Activated CD4-positive, alpha-beta T cell treated with anti-CD3 and anti-CD28 coated beads, Interleukin-2, Interleukin-6, amounts not matched to agents 100 ng/mL and 50 ng/mL, durations not matched to agents 16 hours and 8 hours (primary cell): Measurements from ENCODE around the gene C2CD2L.
"Not testable (repeated sequence)": the region's sequence is repeated elsewhere in the genome, so short reads cannot be mapped to it uniquely, and the experiment has no call there.

Source experiments
- DNase-seq: peaks from one replicate; pipeline ENCODE4 v3.0.0-alpha.2; 2020

Gene C2CD2L

DNA sequence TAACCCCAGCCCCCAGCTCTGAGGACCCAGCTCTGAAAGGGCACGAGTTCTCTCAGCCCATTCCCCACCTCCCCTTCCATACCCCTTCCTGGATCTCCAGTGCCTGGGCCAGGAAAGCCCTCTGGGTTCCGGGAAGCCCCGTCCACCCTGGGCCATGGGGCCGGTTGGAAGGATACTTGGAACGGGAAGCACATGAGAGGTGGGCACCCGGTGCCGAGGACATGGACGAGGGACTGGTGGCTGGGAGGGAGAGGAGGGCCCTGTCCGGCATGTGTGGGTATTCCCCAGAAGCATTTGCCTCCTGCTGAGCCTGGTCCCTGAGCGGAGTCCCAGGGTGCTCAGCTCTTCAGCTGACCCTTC, 9.1 kb downstream of the C2CD2L start:
- no peak for DNase-seq

DNA sequence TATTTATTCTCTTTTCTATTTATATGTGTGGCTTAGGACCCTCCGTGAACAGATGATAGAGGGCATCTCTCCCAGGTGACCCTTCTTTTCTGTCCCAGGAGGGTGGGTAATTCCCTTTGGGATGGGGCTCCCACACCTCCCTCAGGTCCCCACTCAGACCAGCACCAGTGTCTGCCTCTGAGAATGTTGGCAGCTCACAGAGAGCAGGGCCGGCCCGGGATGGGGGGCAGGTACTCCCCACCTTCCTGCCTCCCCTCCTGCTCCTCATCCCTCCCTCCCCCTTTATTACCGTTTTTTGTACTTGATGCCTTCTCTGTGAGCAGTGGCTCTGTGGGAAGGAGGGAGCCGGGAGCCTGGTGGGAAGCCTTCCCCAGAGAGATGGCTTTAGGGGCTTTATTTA, 9.5 kb downstream of the C2CD2L start:
- no peak for DNase-seq

DNA sequence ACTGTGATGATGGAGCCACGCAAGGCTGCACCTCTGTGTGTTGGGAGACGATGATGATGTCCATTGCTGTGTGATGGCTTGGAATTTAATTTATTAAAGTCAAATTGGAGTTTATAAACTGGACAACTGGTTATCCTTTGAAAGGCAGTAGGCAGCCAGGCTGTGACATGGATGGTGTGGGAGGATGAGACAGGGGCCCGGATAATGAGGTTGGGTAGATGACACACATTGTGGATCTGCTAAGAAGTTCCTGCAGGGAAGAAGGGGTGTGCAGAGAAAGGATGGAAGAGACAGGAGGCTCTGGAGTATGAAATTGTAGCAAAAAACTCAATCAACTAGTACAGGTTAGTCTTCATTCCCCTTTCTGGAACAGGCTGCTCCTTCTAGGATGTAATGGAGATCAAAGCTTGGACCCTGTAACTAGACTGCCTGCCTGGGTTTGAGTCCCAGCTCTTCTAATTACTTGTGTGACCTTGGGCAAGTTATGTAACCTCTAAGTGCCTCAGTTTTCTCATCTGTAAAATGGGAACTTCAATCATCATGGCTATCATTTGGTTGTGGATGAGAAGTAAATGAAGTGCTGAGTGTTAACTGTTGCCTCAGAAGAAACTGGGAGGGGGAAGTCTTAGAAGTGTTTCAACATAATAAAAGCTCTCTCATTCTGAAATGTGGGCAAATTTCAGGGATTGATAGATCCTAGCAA, 10.0 kb downstream of the C2CD2L start:
- DNase-seq, result no peak

DNA sequence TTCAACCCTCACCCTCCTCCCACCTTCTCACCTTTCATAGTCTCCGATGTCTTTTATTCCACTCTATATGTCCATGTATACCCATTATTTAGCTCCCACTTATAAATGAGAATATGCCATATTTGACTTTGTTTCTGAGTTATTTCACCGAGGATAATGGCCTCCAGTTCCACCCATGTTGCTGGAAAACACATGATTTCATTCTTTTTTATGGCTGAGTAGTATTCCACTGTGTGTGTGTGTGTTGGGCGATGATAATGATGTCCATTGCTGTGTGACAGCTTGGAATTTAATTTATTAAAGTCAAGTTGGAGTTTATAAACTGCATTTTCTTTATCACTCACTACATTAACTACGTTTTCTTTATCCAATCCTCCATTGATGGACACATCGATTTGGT, 11.1 kb downstream of the C2CD2L start:
- no peak for DNase-seq

DNA sequence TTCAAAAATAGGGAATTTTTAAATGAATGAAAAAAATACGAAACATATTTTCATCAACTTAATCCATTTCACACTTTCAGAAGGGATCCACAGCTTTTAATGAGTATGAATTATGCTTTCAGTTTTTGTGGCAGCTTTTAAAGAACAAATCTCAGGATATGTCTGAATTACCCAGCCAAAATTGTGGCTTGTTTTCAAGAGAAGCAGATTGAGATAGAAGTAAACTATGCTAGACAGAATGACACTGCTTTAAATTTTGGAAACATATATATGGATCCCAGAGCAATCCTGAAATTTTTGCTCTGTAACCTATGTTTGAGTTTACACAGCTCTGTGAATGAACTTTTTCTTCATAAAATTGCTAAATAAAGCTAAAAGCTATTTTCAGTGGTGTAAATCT, 11.8 kb downstream of the C2CD2L start:
- no peak for DNase-seq

DNA sequence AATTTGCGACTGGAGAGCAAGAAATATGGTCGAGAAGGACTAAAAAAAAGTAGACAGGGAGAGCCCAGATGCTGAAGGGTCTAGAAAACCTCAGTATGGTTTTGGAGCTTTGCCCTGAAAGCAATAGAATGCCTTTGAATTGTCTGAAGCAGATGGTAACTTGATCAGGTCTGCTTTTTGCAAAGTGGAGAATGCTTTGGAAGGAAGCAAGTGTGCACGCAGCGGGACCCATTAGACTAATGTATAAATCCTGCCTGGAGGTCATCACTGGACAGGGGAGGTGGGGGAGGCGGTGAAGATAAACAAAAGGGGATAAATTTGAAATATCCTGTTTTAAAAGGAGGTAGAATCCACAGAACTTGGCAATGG, 13.5 kb downstream of the C2CD2L start:
- no peak for DNase-seq

DNA sequence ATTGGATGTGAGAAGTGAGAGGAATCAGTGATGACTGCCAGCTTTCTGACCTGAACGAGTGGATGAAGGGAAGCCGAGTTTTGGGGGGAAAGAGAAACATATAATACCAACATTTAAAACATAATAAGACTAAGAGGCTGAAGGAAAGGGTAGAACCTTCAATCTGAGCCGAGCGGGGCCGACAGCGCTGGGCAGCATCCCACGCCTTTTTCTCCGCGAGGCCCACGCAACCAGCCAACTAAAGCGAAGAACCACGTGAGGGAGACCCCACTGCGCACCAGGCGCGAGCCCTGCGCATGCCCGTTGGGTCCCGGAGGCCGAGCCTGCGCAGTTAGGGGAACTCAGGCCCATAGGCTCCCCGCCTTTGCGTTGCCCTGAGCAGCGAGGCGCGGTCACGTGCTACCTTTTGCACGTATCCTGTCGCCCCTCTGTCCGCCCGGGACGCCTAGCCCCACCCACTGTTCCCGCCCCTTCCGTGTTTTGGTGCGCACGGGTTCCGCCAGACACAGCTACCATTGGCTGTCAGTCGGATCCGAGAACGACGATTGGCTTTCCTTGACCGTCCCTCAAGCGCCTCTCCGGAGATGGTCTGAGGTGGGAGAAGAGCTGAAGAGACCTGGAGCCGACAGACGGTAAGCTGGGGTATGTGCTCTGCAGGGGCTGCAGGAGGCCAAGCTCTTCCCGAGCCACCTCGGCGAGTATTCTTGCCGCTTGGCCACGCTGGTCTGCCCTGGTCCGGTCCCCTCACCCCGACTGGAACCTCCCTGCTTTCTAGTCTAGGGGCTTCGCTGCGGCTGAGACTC, 14.1 kb downstream of the C2CD2L start, which contains the start of gene HINFP:
Gene HINFP (plus strand): TSS at position 573 of the 803 bp plus-strand sequence. CDS start 5,365 bp downstream, outside the sequence.
- peak; percentile 100 for DNase-seq

DNA sequence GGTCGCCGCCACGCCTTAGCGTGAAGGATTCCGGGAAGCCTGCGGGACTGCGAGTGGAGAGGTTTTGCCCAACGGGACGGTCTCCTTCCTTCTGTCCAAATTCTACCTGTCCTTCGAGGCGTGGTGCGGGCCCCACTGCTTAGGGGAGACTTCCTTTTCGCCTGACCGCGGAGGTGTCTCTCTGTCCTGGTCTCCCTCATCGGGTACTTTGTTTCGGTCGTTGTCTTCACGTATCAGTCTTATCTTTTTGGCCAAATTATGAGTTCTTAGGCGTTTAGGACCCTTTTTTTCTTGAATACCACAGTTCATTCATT, 14.6 kb downstream of the C2CD2L start:
- DNase-seq, result no peak

DNA sequence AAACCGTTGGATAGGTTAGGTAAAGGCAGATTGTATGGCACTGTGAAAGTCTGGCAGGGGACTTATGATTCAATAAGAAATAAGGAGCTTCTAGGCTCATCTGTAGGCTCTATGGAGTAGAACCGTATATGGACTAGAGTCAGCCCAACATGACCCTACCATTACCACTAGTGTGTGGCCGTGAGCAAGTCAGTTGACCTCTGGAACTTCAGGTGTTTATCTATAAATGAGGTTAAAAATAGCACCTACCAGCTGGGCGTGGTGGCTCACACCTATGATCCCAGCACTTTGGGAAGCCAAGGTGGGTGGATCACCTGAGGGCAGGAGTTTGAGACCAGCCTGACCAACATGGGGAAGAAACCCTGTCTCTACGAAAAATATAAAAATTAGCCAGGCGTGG, 18.7 kb downstream of the C2CD2L start:
- no peak for DNase-seq

DNA sequence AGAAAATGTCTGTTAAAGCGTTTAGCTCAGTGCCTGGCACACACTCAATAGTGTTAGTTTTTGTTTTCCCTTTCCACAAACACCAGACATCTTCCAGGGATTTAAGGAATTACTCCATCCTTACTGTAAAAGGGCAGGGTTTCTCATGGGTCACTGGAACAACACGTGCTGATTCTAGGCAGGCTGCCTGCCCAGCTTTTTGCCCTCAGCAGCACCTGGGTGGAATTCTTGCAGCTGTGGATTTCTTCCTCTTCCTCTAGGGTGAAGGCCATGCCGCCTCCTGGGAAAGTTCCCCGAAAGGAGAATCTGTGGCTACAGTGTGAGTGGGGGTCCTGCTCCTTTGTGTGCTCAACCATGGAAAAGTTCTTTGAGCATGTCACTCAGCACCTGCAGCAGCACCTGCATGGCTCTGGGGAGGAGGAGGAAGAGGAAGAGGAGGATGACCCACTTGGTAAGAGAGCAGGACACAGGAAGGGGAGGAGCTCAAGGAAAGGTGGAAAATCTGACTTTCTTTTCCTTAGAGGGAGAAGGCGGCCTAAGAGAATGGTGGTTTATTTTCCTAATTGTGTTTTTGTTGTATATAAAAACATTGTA, 19.6 kb downstream of the C2CD2L start:
- DNase-seq, result no peak

DNA sequence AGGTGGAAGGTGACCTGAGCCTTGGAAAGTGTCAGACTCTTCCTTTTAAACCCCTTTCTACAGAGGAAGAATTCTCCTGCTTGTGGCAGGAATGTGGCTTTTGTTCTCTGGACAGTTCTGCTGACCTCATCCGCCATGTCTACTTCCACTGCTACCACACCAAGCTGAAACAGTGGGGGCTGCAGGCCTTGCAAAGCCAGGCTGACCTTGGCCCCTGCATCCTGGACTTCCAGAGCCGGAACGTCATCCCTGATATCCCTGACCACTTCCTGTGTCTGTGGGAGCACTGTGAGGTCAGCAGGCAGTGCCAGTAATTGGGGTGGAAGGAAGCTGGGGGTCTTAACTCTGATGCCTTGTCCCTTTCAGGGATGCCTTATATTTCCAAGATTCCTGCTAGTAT, 23.5 kb downstream of the C2CD2L start:
- no peak for DNase-seq

DNA sequence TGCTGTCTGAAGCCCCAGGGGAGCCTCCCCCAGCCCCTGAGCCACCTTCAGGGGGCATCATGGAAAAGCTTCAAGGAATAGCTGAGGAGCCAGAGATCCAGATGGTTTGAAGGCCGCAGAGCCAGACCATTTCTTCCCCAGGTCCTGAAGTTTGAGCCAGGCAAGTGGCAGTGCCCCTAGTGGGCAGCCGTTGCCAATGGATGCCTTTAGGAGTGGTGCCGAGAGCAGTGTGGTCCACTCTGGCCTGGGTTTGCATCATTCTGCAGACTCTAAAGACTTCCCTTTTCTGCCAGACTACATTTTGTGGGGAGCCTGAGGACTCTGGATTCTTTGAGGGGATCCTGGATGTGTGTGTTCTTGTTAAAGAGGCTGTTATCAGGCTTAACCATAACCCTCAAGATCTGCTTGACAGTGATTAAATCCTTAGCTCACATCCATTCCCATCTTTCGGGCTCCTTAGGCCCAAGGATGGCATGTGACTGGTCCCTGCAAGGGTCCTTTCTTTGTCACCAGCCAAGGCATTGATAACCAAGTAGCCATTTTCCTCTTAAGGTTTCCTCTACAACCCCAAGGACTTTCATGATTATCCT, 27.3 kb downstream of the C2CD2L start:
- no peak for DNase-seq

DNA sequence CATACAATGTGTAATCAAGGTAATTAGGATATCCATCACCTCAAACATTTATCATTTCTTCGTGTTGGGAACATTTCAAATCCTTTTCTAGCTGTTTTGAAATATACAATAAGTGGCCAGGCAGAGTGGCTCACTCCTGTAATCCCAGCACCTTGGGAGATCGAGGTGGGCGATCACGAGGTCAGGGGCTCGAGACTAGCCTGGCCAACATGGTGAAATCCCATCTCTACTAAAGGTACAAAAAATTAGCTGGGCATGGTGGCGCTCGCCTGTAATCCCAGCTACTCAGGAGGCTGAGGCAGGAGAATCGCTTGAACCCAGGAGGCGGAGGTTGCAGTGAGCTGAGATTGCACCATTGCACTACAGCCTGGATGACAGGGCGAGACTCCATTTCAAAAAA, 32.1 kb downstream of the C2CD2L start:
- DNase-seq, result not testable (repeated sequence)

DNA sequence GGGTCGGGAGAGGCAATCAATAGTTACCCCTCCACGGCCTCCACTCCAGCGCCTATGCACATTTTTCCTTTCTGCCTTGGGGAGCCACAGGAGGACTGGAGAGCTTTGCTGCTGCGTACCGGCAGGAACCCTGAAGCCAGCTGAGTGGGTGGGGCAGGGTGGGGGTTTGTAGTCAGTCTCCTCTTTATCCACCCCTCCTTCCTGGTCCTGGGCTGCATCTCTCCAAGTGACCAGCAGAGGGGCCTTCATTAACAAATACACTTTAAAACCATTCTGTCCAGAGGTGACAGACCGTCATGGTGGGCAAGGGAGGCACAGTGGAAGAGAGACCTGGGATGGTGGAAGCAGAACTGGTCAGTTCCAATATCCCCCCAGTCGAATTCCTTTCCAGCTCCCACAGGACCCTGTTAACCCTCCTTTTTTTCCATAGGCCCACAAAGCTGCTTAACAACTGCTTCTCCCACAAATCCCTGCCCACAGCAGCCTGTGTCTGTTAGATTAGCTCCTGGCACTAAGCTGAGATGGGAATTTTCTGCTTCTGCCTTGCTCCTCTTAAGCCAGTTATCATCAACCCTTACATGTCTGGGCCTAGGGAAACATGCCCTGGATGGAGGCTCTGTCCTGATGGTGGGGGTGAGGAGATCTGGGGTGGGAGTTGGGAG, 37.8 kb downstream of the C2CD2L start:
- DNase-seq, result peak; percentile 46

DNA sequence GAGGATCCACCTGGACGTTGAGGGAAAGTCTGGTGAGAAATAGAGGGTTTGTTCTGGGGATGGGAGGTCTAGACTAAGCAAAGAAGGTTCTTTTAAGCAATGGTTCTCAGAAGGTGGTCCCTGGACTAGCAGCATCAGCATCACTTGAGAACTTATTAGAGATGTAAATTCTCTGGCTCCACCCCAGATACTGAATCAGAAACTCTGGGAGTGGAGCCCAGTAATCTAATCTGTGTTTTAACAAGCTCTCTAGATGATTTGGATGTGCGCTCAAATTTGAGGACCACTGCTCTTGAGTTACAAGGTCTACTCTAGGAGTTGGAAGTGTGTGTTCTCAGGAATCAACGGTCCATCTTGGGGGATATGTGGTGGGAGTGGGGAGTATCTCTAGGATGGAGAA, 38.4 kb downstream of the C2CD2L start:
- no peak for DNase-seq

DNA sequence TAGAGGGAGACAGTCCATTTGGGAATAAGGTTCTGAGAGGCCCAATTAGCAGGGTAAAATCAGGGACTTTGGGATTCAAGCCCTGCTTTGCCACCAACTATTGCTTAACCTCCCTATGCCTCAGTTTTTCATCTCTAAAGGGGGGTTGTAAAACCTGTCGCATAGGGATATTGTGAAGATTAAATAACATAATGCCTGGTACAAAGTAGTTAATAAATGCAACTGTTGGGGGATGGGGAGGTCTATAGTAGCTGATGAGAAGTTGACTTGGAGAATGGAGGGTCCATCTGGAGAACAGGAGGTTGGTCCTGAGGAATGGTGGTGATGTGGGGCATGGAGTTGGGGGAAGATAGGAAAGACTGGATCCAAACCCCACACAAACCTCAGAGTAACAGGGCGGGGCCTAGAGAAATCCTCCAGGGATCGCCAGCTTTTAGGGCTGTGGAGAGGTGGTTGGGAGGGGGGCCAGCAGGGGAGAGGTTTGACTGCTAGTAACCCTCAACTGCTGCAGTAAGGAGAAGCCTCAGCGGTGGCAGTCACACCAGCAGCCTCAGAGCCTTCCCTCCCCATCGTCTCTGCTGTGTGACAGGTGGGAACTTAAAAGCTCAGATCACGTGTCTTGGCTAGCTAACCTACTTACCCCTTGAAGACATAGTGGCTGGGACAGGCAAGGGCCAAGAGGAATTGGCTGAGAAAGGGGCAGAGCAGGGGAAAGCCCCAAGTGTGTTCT, 40.6 kb downstream of the C2CD2L start:
- no peak for DNase-seq

DNA sequence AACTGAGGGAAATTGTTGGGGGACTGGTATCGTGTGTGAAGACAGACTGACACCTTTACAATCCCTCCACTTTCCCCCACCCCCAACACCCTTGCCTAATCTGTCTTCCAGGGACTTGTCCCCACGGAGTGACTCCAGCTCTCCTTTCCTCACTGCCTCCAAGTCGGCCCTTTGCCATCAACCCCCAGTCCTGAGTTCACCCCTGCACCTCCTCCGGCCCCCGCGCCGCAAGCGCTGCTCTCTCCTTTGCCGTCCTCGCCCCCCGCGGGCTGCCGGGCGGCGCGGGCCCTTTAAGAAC, 41.5 kb downstream of the C2CD2L start:
- DNase-seq, result no peak

DNA sequence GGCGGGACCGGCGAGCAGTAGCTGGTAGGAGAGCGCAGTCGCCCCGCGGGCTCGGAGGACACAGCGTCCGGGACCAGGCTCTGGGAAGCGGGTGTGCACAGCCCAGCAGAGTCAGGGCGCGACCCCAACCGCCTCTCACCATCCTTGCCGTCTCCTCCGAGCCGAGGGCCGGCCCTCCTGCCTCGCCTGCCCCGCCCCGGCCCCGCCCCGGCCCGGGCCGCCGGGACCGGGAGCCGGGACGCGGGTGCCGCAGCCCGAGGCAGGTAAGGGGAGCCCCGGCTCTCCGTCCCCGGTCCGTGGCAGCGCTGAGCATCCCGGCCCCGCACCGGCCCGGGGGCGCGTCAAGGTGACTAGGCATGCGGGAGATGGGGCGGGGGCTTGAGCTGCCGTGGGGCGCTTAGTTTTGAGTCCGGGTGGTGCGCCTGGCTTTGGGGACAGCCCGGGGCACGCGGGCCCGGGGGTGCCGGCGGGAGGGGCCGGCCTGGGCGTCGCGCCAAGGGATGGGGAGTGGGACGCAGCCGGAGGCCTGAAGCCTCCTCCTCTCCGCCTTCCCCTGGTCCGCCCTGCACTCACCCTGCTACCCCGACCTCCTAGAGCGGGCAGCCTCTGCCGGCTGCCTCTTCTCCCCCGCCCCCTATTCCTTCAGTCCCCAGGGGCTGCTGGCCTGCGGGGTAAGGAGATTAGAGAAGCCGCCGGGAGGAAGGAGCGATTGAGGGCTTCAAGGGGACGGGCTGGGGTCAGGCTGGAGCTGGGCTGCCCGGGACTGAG, 42.1 kb downstream of the C2CD2L start, which contains the start of gene ABCG4:
Gene ABCG4 (plus strand): TSS at position 35 of the 768 bp plus-strand sequence. CDS start 914 bp downstream, outside the sequence.
- no peak for DNase-seq

DNA sequence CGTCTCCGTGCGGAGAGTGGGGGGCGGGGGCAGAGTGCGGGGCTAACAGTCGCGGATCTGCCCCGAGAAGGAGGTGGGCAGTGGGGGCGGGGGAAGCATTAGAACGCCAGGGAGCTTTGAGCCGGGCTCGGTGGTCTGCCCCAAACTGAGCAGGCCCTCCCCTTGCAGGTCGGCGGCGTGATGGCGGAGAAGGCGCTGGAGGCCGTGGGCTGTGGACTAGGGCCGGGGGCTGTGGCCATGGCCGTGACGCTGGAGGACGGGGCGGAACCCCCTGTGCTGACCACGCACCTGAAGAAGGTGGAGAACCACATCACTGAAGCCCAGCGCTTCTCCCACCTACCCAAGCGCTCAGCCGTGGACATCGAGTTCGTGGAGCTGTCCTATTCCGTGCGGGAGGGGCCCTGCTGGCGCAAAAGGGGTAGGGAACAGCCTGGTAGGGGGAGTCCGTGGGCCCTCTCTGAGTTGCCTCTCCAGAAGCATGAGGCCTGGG, 42.7 kb downstream of the C2CD2L start:
- no peak for DNase-seq

DNA sequence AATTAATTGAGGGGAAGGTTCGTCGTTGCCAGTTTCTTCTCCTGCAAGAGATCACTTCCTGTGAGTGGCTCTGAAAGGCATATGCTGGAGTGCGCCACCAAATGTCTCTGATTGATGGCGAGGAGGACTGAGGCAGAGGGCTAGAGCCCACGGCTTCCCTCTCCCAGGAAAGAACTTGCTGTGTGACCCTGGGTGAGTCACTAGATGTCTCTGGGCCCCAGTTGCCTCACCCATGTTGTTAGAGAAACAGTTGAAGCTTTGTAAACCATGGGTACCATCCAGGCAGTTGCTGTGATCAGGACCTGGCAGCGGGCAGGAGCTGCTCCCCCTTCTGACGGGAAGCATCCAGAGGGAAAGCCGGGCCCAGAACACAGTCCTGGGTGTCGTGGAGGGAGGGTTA, 44.9 kb downstream of the C2CD2L start:
- no peak for DNase-seq

DNA sequence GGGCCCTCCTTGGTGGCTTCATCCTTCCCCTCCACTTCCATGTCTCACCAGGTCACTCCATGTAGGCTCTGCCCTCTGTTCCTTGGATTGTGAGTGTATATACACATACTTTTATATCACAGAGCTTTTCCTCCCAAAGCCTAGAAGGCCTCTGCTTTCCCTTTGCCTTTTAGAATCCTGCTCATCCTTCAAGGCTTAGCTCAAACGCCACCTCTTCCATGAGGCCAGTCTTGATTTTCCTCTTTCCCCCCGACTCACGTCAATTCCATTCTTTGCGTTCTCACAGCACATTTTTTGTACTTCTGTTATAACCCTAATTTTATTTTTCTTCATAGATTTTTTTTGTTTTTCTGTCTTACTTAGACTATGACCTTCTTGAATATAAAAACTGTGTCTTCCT, 45.5 kb downstream of the C2CD2L start:
- no peak for DNase-seq
